Aorta (tissue), 5 donors: ENCODE measurements around the gene WBP1L. TPM values are rescaled to one million over a fixed set of nuclear protein-coding genes. Genes with fewer than 3 reads are reported as not detected.
"Not testable (repeated sequence)": the region's sequence is repeated elsewhere in the genome, so short reads cannot be mapped to it uniquely, and the experiment has no call there.

Source experiments
- ATAC-seq: fragments of 200-7000 bp; cut with Tn5 transposase; one replicate; pipeline ENCODE4 v1.9.1; 2022; ENCODE audit warnings: moderate library complexity; ENCODE audit not compliant: low FRiP score
- DNase-seq, 2 donors: peaks; one replicate each; pipeline ENCODE4 v3.0.0-alpha.2; 2020
- H3K27ac ChIP-seq, 2 donors: one replicate each; pipeline ENCODE4 v1.5.1; 2013; ENCODE audit warnings: low read length in 2 of 2, mild to moderate bottlenecking in 2 of 2, moderate library complexity in 2 of 2, control low read depth in 1 of 2, inconsistent platforms in 1 of 2, low read depth in 1 of 2
- H3K27me3 ChIP-seq, 2 donors: one replicate each; pipeline ENCODE4 v1.6.1; 2013; ENCODE audit warnings: control low read depth in 1 of 2, low read length in 1 of 2, mild to moderate bottlenecking in 1 of 2, moderate library complexity in 1 of 2; ENCODE audit not compliant: insufficient read depth in 2 of 2, control insufficient read depth in 1 of 2
- H3K36me3 ChIP-seq, 2 donors: one replicate each; pipeline ENCODE4 v1.6.1; 2013; ENCODE audit warnings: control low read depth in 1 of 2, low read length in 1 of 2, mild to moderate bottlenecking in 1 of 2; ENCODE audit not compliant: insufficient read depth in 2 of 2, control insufficient read depth in 1 of 2
- H3K4me1 ChIP-seq, 2 donors: one replicate each; pipeline ENCODE4 v1.6.1; 2013; ENCODE audit warnings: low read length in 2 of 2, control low read depth in 1 of 2, mild to moderate bottlenecking in 1 of 2, moderate library complexity in 1 of 2; ENCODE audit not compliant: insufficient read depth in 2 of 2, control insufficient read depth in 1 of 2
- H3K4me3 ChIP-seq, 2 donors: one replicate each; pipeline ENCODE4 v1.5.1; 2013; ENCODE audit warnings: low read length in 2 of 2, control low read depth in 1 of 2, mild to moderate bottlenecking in 1 of 2
- H3K9me3 ChIP-seq: one replicate; pipeline ENCODE4 v1.6.1; 2013; ENCODE audit warnings: mild to moderate bottlenecking, low read length; ENCODE audit not compliant: control insufficient read depth
- WGBS, 2 donors: extraction: QIAGEN DNeasy Blood & Tissue Kit; methylation state at CpG; one replicate each; pipeline ENCODE4 v1.1.7; 2013; 5-methylcytosine and 5-hydroxymethylcytosine counted together
- intact Hi-C, 2 donors: fragments of 100-400 bp; cut with DNase I; formaldehyde crosslinking; loops; one replicate each; pipeline versions ENCODE4 v1.14.2 to v1.15.0; 2022
- long read RNA-seq, 2 donors: library from polyadenylated mRNA; unstranded; transcript quantifications; one replicate each; pipeline ENCODE4 v2.0.0, GENCODE V29; 2020 to 2021
- polyA plus RNA-seq, 2 donors: library from polyadenylated mRNA; stranded (reverse); fragments of 200-250 nt; gene quantifications; one replicate each; pipeline ENCODE4 v1.2.3, GENCODE V29; 2013
- total RNA-seq, 2 donors: library from RNA; stranded (reverse); fragmentation: NEBNext Ultra II Directional; extraction: Animal tissue kit (Norgen Biotek cat#: 25700); gene quantifications; one replicate each; pipeline ENCODE4 v1.2.1, GENCODE V29; 2021
- donor health status: healthy with polysubstance abuse.
- donor health status: Bipolar disorder and iron deficiency.
- donor health status: DM: no; HTN: no; CAD: no.
- donor health status: DM: no; HTN: no; CAD: no.
- donor health status: DM: yes; HTN: yes; CAD: no.

The WBP1L gene
- total RNA-seq (10 to 100 TPM; 81.1 to 84.7 TPM), polyA plus RNA-seq (10 to 100 TPM; 22.4 to 41.7 TPM)
- long read RNA-seq, donor 1, full-length matches to known transcripts: 4 of 88 reads
- long read RNA-seq, donor 1, partial matches to known transcripts: 69 of 88 reads
- long read RNA-seq, donor 1, other reads (novel, unspliced or antisense): 15 of 88 reads
- long read RNA-seq, donor 2, full-length matches to known transcripts: 7 of 32 reads
- long read RNA-seq, donor 2, partial matches to known transcripts: 2 of 32 reads
- long read RNA-seq, donor 2, other reads (novel, unspliced or antisense): 23 of 32 reads

DNA sequence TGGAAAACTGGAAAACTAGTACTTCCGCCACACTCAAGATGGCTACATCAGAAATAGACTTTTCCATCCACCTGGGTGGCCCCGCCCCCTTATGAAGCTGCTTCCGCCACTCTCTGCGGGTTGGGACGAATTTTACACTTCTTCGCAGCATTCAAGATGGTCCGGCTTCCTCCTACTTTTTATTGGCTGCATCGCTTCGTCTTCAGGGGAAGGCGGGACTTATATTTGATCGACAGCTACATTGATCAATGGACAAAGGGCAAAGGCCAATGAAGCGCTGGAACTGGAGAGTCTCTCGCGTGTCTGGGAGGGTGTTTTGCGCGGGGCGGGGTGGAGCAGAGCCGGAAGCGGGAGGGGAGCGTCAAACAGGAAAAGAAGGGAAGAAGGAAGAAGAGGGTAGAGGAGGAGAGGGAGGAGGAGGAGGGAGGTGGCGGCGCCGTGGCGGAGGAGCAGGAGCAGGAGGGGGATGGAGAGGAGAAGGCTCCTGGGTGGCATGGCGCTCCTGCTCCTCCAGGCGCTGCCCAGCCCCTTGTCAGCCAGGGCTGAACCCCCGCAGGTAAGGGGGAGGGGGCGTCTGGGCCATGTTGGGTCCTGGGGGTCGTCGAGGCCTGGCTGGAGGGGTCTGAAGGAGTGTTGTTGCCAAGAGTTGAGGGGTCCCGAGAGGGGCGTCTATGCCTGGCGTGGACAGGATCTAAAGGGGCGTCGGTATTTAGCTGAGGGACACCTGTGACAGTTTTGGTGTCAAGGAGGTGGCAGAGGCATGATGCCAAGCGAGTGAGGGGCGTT is at the start of gene WBP1L:
TSS of gene WBP1L (plus strand) at position 361 of the 786 bp plus-strand sequence. CDS start at position 467, 106 bp downstream.
- ATAC-seq (peak; percentile 97), DNase-seq (peak; percentile 97)
- intact Hi-C loops: loop anchor here (5.0 kb wide), 1 partner anchor 34 kb away; no protein-coding TSS in a partner anchor
- WGBS, 2 donors: 0 to 1% methylated on average over 37 of the region's 37 CpGs
- Histone ChIP-seq H3K27me3 (no peaks in the 10 kb centered on the region), H3K4me1 (peaks cover 0 to 3% of the 10 kb centered on the region in 2 donors), H3K36me3 (no peaks in the 10 kb centered on the region), H3K9me3 (no peaks in the 10 kb centered on the region), H3K4me3 (peak within 1 kb of the TSS; percentile 57 to 79), H3K27ac (peak within 1 kb of the TSS; percentile 37 to 96)

DNA sequence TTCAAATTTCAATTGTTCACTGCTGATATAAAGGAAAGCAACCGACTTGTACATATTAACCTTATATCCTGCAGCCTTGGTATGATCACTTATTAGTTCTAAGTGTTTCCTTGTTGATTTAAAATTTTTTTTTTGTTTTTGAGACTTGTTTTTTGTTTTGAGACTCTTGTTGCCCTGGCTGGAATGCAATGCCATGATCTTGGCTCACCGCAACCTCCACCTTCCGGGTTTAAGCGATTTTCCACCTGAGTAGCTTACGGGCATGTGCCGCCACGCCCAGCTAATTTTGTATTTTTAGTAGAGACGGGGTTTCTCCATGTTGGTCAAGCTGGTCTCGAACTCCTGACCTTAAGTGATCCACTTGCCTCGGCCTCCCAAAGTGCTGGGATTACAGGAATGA is 48.3 kb upstream of the WBP1L start:
- DNase-seq, intact Hi-C loops, H3K4me1 ChIP-seq, H3K27ac ChIP-seq, H3K4me3 ChIP-seq, H3K27me3 ChIP-seq, H3K9me3 ChIP-seq, ATAC-seq: not testable (repeated sequence)
- 96 to 97% methylated on average over 10 of the region's 10 CpGs for WGBS, 2 donors
- peaks cover 0 to 10% of the 10 kb centered on the region in 2 donors for H3K36me3 ChIP-seq

DNA sequence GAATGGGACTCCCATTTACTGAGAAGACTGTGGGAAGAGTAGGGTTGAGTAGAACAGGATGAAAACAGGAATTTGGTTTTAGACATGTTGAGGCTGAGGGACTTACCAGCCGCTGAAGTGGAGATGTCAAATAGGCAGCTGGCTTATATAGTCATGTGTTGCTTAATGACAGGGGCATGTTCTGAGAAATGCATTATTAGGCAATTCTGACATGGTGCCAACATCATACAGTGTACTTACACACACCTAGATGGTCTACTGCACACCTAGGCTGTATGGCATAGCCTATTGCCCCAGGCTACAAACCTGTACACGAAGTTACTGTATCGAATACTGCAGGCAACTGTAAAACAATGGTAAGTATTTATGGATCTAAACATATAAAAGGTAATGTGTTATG is 47.0 kb upstream of the WBP1L start:
- intact Hi-C loops: no loop called here
- no peaks in the 10 kb centered on the region for H3K4me1 ChIP-seq
- DNase-seq: no peak
- H3K27me3 ChIP-seq: no peaks in the 10 kb centered on the region
- H3K36me3 ChIP-seq: peaks cover 0 to 10% of the 10 kb centered on the region in 2 donors
- H3K27ac ChIP-seq: no peak overlapping the region
- H3K9me3 ChIP-seq: no peaks in the 10 kb centered on the region
- WGBS, 2 donors: 89 to 96% methylated on average over 3 of the region's 3 CpGs
- no peak for ATAC-seq
- no peak overlapping the region for H3K4me3 ChIP-seq

DNA sequence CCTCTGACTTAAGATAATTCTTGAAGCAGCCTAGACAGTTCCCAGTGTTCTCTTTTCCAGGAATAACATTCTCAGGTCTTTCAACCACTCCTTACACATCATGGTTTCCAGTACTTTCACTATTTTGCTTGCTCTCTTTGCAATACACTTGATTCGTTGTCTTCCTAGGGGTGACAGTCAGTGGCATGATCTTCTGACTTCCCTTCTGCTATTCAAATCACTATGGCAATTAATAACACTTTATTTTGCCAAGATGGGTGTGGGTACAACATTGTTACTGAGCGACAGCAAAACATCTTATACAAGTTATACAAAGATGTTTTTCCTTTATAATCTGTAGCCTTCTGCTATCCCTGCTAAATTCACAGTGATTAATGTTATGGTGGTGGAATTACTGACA is 44.9 kb upstream of the WBP1L start:
- no peak overlapping the region for H3K27ac ChIP-seq
- 82 to 85% methylated on average over 2 of the region's 2 CpGs for WGBS, 2 donors
- DNase-seq (no peak), ATAC-seq (no peak)
- H3K36me3 ChIP-seq: peaks cover 0 to 10% of the 10 kb centered on the region in 2 donors
- H3K27me3 ChIP-seq: no peaks in the 10 kb centered on the region
- H3K4me3 ChIP-seq: no peak overlapping the region
- no peaks in the 10 kb centered on the region for H3K4me1 ChIP-seq
- no peaks in the 10 kb centered on the region for H3K9me3 ChIP-seq
- intact Hi-C loops: no loop called here

DNA sequence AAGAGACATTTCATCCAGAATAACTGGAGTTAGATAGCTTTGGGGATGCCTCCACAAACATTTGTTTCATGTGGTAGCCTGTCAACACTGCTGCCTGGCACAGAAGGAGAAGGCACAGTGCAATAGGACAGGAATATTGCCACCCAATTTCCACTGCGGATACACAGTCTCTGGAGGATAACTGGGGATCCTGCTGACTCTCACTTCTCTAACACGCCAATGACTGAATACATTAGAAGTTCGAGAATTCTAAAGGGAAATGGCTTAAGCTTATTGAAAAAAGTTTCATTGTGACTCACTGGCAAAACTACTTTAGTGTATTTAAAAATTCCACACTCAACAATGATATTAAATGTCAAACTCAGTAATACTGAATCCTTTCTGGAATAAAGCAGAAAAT is 42.5 kb upstream of the WBP1L start:
- Histone ChIP-seq H3K4me1 (no peaks in the 10 kb centered on the region), H3K27me3 (no peaks in the 10 kb centered on the region), H3K9me3 (no peaks in the 10 kb centered on the region), H3K27ac (no peak overlapping the region), H3K4me3 (no peak overlapping the region), H3K36me3 (peaks cover 0 to 6% of the 10 kb centered on the region in 2 donors)
- intact Hi-C loops: no loop called here
- ATAC-seq (no peak), DNase-seq (no peak)
- 69 to 86% methylated on average over 3 of the region's 3 CpGs for WGBS, 2 donors

DNA sequence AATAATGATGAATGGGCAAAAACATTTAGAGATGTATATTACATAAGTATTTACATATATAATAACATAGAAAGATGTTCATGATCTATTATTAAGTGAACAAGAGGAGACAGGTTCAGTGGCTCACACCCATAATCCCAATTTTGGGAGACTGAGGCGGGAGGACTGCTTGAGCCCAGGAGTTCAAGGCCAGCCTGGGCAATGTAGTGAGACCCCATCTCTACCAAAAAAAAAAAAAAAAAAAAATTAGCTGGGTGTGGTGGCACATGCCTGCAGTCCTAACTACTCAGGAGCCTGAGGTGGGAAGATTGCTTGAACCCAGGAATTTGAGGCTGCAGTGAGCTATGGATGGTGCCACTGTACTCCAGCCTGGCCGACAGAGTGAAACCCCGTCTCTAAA is 42.0 kb upstream of the WBP1L start:
- H3K4me3 ChIP-seq: no peak overlapping the region

DNA sequence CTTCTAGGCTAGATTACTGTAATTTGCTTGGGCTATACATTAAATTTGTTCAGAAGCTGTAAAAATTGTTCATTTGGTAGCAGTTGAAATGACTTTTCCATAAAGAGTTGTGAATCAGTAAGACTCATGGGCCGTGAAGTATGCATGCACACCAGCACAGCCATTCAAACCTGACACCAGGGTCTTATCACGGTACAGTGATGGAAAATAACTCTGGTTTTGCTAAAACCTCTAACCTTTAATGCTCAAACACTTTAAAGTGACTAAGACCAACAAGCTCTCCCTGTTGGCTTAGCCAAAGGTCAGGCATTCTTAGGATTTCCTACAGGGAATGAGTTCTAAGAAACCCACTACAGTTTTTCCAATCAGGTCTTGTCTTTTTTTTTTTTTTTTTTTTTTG is 41.0 kb upstream of the WBP1L start:
- Histone ChIP-seq H3K9me3 (no peaks in the 10 kb centered on the region), H3K27ac (no peak overlapping the region), H3K36me3 (peaks cover 0 to 4% of the 10 kb centered on the region in 2 donors), H3K27me3 (no peaks in the 10 kb centered on the region), H3K4me1 (no peaks in the 10 kb centered on the region), H3K4me3 (no peak overlapping the region)
- intact Hi-C loops: no loop called here
- DNase-seq (no peak), ATAC-seq (no peak)
- 79% methylated on average over 2 of the region's 2 CpGs for WGBS, 2 donors

More for the DNA sequence above, 42.0 kb upstream of the WBP1L start:
- ATAC-seq (no peak), DNase-seq (no peak)
- 96 to 97% methylated on average over 3 of the region's 3 CpGs for WGBS, 2 donors
- intact Hi-C loops: no loop called here
- Histone ChIP-seq H3K27ac (no peak overlapping the region), H3K4me1 (no peaks in the 10 kb centered on the region), H3K27me3 (no peaks in the 10 kb centered on the region), H3K9me3 (no peaks in the 10 kb centered on the region), H3K36me3 (peaks cover 0 to 6% of the 10 kb centered on the region in 2 donors)

DNA sequence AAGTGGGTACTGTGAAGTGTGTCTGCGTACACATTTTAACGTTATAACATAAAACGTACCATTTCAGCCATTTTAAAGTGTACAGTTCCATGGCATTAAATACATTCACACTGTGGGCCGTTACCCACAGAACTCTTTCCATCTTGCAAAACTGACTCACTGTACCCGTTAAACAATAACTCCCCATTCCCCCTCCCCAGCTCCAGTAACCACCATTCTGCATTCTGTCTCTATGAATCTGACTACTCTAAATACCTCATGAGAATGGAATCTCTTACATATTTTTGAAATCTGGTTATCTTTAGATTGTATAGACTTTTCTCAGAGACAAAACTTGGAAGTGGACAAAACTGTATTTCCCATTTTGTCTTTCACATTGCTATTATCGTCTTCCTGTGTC is 38.8 kb upstream of the WBP1L start:
- Histone ChIP-seq H3K4me1 (no peaks in the 10 kb centered on the region), H3K9me3 (no peaks in the 10 kb centered on the region), H3K27me3 (no peaks in the 10 kb centered on the region), H3K36me3 (no peaks in the 10 kb centered on the region), H3K4me3 (no peak overlapping the region), H3K27ac (no peak overlapping the region)
- WGBS, 2 donors: 60 to 61% methylated on average over 6 of the region's 6 CpGs
- intact Hi-C loops: no loop called here
- no peak for ATAC-seq
- DNase-seq: no peak

DNA sequence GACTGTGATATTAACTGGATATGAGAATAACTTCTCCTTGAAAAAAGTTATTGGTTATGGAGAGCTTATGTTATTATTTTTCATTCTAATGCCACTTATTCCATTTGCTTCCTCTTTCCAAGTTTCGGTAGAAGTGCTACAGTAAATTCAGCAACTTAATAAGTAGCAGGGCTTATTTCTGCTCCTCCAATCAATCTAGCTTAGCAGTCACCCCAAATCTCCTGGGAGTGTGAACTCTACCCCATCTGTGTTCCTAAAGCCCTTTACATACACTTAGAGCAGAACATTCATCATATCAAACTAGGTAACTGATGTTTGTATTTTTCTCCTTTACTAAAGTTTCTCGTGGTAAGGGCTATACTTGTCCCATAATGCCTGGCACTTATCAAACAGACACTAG is 38.2 kb upstream of the WBP1L start:
- ATAC-seq: no peak
- no peak for DNase-seq
- Histone ChIP-seq H3K36me3 (no peaks in the 10 kb centered on the region), H3K27ac (no peak overlapping the region), H3K9me3 (no peaks in the 10 kb centered on the region), H3K4me3 (no peak overlapping the region), H3K27me3 (no peaks in the 10 kb centered on the region), H3K4me1 (no peaks in the 10 kb centered on the region)
- WGBS, 2 donors: 40 to 70% methylated on average over 2 of the region's 2 CpGs
- intact Hi-C loops: no loop called here
